Measurements from ENCODE around the gene STARD10. TPM values are rescaled to one million over a fixed set of nuclear protein-coding genes. Genes with fewer than 3 reads are reported as not detected.

STARD10 gene
- total RNA-seq, 4 donors from 2014 or later: 26.6 to 75.4 (median 58.1) TPM

DNA sequence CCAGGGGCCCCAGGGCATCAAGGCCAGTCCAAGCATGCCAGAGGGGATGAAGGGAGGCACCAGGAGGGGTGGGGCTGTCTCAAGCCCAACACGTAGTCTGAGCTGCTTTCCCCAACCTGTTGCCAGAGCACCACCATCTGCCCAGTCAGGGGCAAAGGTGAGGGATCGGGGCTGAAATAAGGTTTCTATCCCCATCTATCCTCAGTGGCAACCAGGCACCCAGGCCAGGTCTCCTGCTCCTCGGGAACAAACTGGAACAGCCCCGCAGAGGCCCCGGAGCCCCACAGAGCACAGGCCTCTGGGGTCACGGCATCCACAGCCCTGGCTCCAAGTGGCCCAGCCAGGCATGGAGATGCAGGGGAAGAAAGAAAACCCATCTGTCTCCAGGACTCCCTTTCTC lies 19.3 kb downstream of the STARD10 start:
- WGBS: 79% methylated on average over 4 of the region's 6 CpGs
- H3K27ac ChIP-seq (replicated peaks in 1 of 4): no peak overlapping the region
- intact Hi-C loops (cut with DNase I): no loop called here

DNA sequence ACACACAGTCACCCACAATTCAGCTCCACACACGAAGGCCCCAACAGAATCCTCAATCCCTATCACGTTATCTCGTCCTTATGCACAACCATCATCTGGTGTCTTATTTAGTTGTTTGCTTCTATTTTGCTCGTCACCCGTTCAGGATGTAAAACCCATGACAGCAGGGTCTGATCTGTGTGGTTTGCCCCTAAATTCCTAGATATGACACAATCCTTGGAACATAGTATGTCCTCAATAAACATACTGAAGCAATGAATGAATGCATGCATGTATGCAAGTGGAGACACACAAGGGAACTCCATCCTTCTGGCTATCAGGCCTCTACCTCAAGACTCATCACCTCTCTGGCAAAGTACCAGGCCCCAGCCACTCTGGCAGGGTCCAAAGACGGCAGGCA lies 20.2 kb downstream of the STARD10 start:
- no peak for DNase-seq (ENCODE audit: extremely low spot score)
- Histone ChIP-seq H3K27ac (replicated peaks in 1 of 4) (peak overlapping the region in 2 of 4 donors; percentile 17 to 46), H3K36me3 (peaks cover 0 to 5% (median 0%) of the 10 kb centered on the region in 4 donors), H3K4me3 (no peak overlapping the region), H3K27me3 (no peaks in the 10 kb centered on the region), H3K9me3 (no peaks in the 10 kb centered on the region), H3K4me1 (peaks cover 20 to 82% (median 45%) of the 10 kb centered on the region in 4 donors)
- intact Hi-C loops (cut with DNase I): no loop called here
- 65% methylated on average over 6 of the region's 6 CpGs for WGBS
- TF ChIP-seq POLR2AphosphoS5 (IDR thresholded peaks at IDR 0.05) (no peak), POLR2A (IDR thresholded peaks at IDR 0.05; ENCODE audit: low read depth) (no peak), EP300 (IDR thresholded peaks at IDR 0.05) (no peak)

More for the DNA sequence above, 19.3 kb downstream of the STARD10 start:
- H3K9me3 ChIP-seq: no peaks in the 10 kb centered on the region
- H3K4me1 ChIP-seq: peaks cover 20 to 87% (median 51%) of the 10 kb centered on the region in 4 donors
- peaks cover 0 to 5% (median 0%) of the 10 kb centered on the region in 4 donors for H3K36me3 ChIP-seq
- H3K27me3 ChIP-seq: no peaks in the 10 kb centered on the region
- DNase-seq (ENCODE audit: extremely low spot score): no peak
- no peak overlapping the region for H3K4me3 ChIP-seq
- TF ChIP-seq POLR2A (IDR thresholded peaks at IDR 0.05; ENCODE audit: low read depth) (no peak), POLR2AphosphoS5 (IDR thresholded peaks at IDR 0.05) (no peak), EP300 (IDR thresholded peaks at IDR 0.05) (no peak)
- TF ChIP-seq, protein P1, sequence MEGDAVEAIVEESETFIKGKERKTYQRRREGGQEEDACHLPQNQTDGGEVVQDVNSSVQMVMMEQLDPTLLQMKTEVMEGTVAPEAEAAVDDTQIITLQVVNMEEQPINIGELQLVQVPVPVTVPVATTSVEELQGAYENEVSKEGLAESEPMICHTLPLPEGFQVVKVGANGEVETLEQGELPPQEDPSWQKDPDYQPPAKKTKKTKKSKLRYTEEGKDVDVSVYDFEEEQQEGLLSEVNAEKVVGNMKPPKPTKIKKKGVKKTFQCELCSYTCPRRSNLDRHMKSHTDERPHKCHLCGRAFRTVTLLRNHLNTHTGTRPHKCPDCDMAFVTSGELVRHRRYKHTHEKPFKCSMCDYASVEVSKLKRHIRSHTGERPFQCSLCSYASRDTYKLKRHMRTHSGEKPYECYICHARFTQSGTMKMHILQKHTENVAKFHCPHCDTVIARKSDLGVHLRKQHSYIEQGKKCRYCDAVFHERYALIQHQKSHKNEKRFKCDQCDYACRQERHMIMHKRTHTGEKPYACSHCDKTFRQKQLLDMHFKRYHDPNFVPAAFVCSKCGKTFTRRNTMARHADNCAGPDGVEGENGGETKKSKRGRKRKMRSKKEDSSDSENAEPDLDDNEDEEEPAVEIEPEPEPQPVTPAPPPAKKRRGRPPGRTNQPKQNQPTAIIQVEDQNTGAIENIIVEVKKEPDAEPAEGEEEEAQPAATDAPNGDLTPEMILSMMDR (IDR thresholded peaks at IDR 0.05): no peak

DNA sequence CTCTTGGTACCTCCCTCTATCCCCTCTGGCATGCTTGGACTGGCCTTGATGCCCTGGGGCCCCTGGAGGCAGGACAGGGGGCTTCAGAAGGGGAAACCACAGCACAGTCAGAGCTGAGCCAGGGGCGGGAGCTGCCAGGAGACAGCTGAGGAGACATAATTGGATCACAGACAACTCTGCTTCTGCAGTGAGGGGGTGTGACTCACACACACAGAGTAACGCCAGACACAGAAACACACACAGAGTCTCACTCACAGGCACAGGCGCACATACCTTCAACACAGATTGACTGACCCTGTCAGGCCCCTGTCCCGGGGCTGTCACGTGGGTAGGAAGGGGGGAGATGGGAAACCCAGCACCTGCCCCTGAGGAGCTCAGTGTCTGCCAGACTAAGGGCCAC lies 20.6 kb downstream of the STARD10 start:
- Histone ChIP-seq H3K9me3 (no peaks in the 10 kb centered on the region), H3K36me3 (peaks cover 0 to 5% (median 0%) of the 10 kb centered on the region in 4 donors), H3K27me3 (no peaks in the 10 kb centered on the region), H3K4me1 (peaks cover 20 to 80% (median 42%) of the 10 kb centered on the region in 4 donors), H3K27ac (replicated peaks in 1 of 4) (peak overlapping the region in 2 of 4 donors; percentile 17 to 46), H3K4me3 (no peak overlapping the region)
- TF ChIP-seq POLR2AphosphoS5 (IDR thresholded peaks at IDR 0.05): peak in 1 of 2 donors; percentile 52
- no peak for TF ChIP-seq POLR2A (IDR thresholded peaks at IDR 0.05; ENCODE audit: low read depth)
- 44% methylated on average over 2 of the region's 5 CpGs for WGBS
- DNase-seq (ENCODE audit: extremely low spot score): no peak
- intact Hi-C loops (cut with DNase I): no loop called here

- Histone ChIP-seq H3K27me3 (no peaks in the 10 kb centered on the region), H3K4me3 (no peak overlapping the region), H3K9me3 (no peaks in the 10 kb centered on the region), H3K4me1 (peaks cover 14 to 73% (median 32%) of the 10 kb centered on the region in 4 donors), H3K36me3 (peaks cover 0 to 4% (median 0%) of the 10 kb centered on the region in 4 donors), H3K27ac (replicated peaks in 1 of 4) (no peak overlapping the region)
- intact Hi-C loops (cut with DNase I): no loop called here
- TF ChIP-seq POLR2A (IDR thresholded peaks at IDR 0.05; ENCODE audit: low read depth): no peak
- TF ChIP-seq POLR2AphosphoS5 (IDR thresholded peaks at IDR 0.05): no peak
- TF ChIP-seq, protein P1 (IDR thresholded peaks at IDR 0.05): no peak
- no peak for TF ChIP-seq EP300 (IDR thresholded peaks at IDR 0.05)
- DNase-seq (ENCODE audit: extremely low spot score): no peak
- 90% methylated on average over 12 of the region's 12 CpGs for WGBS
These were observed 21.8 kb downstream of the STARD10 start for GRCh38 chr11:72772059-72772458.

GRCh38 chr11:72771507-72771906 lies 22.3 kb downstream of the STARD10 start:
- 48% methylated on average over 4 of the region's 4 CpGs for WGBS
- Histone ChIP-seq H3K27ac (replicated peaks in 1 of 4) (no peak overlapping the region), H3K27me3 (no peaks in the 10 kb centered on the region), H3K4me3 (no peak overlapping the region), H3K9me3 (no peaks in the 10 kb centered on the region), H3K36me3 (no peaks in the 10 kb centered on the region), H3K4me1 (peaks cover 9 to 68% (median 30%) of the 10 kb centered on the region in 4 donors)
- intact Hi-C loops (cut with DNase I): no loop called here
- TF ChIP-seq POLR2AphosphoS5 (IDR thresholded peaks at IDR 0.05) (no peak), POLR2A (IDR thresholded peaks at IDR 0.05; ENCODE audit: low read depth) (no peak), EP300 (IDR thresholded peaks at IDR 0.05) (no peak)
- DNase-seq (ENCODE audit: extremely low spot score): no peak

DNA sequence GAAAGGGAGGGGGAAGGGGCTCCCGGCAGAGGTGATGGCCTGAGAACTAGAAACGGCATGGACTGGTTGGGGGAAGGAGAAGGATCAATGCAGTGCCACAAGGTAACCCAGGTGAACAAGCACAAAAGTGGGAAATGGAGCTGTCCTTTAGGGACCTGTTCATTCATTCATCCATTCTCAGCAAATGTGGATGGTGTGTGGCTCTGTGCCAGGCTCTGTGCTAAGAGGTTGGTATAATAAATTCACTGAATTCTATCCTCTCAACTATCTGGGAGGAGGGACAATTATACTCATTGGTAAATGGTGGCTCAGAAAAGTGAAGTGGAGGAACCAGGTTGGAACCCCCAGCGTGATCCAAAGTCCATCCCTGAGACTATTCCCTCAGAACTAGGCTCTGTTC lies 23.0 kb downstream of the STARD10 start:
- 87% methylated on average over 3 of the region's 3 CpGs for WGBS
- H3K4me3 ChIP-seq: no peak overlapping the region
- no peaks in the 10 kb centered on the region for H3K36me3 ChIP-seq
- no peak for TF ChIP-seq POLR2AphosphoS5 (IDR thresholded peaks at IDR 0.05)
- no peak for TF ChIP-seq EP300 (IDR thresholded peaks at IDR 0.05)
- TF ChIP-seq, protein P1 (IDR thresholded peaks at IDR 0.05): no peak
- TF ChIP-seq POLR2A (IDR thresholded peaks at IDR 0.05; ENCODE audit: low read depth): no peak
- intact Hi-C loops (cut with DNase I): no loop called here
- DNase-seq (ENCODE audit: extremely low spot score): no peak
- H3K4me1 ChIP-seq: peaks cover 8 to 65% (median 30%) of the 10 kb centered on the region in 4 donors
- H3K27ac ChIP-seq (replicated peaks in 1 of 4): no peak overlapping the region
- H3K27me3 ChIP-seq: no peaks in the 10 kb centered on the region
- H3K9me3 ChIP-seq: no peaks in the 10 kb centered on the region
